ENCODE results near the gene SP1.
A peak's percentile ranks its signal among the peaks of the same experiment; 100 is the strongest.
"Not testable (repeated sequence)": the region's sequence is repeated elsewhere in the genome, so short reads cannot be mapped to it uniquely, and the experiment has no call there.

The SP1 gene

DNA sequence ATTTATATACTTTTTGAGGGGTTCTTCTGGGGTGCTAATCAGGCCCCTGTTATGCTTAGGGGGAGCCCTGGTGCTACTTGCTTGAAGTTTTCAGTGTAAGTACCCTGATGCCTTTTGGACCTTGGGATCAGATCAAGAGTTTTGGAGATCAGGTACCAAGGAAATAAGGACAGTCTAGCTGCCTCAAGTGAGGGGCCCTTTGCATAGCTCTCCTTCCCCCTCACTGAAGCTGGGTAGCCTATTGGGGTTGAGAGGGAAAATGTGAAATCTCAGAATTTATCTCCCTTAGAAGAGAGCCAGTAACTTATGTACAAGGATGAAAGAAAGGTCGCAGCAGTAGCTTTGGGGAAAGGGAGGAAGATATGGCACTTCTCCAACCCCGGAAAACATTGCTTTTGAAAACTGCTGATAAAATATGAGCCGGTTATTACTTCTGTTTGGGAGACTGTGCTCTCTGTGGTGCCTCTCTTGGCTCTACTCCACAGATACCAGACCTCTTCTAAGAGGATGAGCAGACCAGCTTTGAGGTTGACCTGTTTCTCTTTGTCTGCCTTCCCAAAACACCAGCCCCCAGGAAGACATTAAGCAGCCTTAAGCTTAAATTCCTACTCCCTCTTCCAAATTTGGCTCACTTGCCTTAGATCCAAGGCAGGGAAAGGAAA, 34.9 kb downstream of the SP1 start:
- peak; percentile 6 for DNase-seq

DNA sequence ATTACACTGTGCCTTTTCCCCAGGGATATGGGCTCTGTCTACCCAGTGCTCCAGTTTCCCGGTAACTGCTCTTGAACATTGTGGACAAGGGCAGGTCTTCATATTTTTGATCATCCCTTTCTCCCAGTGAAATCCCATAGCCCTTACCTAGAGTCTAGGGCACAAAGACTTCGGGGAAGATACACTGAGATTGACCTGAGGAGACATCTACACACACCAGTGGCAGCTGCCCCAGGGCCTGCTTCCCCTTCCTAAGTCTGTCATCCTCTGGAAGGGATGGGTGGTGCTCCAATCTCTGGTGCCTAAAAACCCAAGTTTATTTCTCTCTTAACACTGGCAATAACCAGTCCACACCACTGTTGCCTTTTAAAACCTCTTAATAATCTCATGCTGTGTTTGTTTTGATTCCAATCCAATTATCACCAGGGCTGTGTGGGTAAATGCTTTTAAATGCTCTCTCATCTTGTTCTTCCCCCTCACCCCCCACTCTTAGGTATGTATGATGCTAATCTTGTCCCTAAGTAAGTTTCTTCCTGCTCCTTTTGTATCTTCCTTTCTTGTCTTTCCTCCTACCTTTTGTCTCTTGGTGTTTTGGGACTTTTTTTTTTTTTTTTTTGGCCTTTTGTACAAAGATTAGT, 35.9 kb downstream of the SP1 start:
- DNase-seq, result peak; percentile 15

DNA sequence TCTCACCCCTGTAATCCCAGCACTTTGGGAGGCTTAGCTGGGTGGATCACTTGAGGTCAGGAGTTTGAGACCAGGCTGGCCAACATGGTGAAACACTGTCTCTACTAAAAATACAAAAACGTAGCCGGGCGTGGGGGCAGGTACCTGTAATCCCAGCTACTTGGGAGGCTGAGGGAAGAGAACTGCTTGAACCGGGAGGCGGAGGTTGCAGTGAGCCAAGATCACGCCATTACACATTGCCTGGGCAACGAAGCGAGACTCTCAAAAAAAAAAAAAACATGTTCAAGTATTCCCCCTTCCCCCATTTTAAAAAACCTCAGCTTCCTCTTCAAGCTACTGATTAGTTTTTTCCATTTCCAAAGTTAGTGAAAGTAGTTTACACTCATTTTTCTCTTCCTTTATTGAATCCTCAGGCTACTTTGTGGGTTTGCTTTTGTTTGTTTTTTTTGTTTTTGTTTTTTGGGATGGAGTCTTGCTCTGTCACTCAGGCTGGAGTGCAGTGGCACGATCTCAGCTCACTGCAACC, 37.4 kb downstream of the SP1 start:
- DNase-seq, result not testable (repeated sequence)

DNA sequence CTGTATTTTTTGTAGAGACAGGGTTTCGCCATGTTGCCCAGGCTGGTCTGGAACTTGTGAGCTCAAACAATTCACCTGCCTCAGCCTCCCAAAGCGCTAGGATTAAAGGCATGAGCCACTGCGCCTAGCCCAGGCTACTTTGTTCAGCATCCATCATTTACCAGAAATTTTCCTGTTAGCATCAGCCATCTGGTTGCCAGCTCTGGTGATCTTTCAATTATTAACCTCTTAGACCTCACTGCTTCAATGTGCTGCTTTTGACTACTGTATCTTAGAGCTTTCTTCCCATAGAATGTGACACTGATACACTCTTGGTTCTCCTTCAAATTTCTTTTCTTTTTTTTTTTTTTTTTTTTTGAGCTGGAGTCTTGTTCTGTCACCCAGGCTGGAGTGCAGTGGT, 38.2 kb downstream of the SP1 start:
- no peak for DNase-seq

DNA sequence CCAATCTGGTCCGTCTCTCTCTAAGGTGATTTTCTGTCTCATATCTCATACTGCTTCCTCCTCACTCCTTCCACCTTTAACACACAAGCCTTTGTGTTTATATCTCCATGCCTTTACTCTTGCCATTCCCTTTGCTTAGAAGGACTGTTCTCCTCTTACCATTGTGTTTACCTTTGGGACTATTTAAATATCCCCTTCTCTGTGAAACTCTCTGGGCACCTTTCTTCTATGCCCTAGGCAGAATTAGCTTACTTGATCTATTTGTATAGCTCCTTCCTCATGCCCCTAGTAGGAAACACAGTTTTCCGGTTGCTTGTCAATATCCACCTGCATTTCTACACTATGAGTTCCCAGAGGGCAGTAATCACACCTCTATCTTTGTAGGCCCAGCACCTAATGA, 39.8 kb downstream of the SP1 start:
- no peak for DNase-seq

DNA sequence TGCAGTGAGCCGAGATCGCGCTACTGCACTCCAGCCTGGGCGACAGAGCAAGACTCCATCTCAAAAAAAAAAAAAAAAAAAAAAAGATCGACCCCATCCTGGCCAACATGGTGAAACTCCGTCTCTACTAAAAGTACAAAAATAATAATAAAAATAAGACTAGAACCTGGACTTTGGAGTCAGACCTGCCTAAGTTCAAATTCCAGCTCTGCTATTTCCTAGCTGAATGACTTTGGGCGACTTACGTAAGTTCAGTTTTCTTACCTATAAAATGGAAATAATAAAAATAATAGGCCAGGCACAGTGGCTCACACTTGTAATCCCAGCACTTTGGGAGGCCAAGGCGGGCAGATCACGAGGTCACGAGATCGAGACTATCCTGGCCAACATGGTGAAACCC, 42.3 kb downstream of the SP1 start:
- not testable (repeated sequence) for DNase-seq

DNA sequence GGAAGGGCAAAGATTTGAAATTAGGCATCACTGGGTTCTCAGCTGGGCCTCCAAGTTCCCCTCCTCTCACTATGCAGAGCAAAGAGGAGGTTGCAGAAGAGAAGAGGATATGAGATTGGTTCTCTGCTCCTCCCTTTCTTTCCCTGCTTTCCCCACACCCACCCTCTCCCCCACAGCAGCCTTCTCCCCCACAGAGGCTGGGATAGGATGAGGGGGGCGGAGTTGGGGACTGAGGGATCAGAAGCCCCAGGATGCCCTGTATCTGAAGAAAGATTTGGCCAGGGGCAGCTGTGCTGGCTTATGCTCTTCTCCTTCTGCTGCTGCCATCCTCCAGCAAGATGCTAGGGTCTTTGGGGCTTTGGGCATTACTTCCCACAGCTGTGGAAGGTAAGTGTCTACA, 43.6 kb downstream of the SP1 start, which contains the start of gene AMHR2:
AMHR2 (plus strand) TSS at position 259 of the 400 bp plus-strand sequence; CDS start at position 339, 80 bp downstream.
- DNase-seq, result no peak

DNA sequence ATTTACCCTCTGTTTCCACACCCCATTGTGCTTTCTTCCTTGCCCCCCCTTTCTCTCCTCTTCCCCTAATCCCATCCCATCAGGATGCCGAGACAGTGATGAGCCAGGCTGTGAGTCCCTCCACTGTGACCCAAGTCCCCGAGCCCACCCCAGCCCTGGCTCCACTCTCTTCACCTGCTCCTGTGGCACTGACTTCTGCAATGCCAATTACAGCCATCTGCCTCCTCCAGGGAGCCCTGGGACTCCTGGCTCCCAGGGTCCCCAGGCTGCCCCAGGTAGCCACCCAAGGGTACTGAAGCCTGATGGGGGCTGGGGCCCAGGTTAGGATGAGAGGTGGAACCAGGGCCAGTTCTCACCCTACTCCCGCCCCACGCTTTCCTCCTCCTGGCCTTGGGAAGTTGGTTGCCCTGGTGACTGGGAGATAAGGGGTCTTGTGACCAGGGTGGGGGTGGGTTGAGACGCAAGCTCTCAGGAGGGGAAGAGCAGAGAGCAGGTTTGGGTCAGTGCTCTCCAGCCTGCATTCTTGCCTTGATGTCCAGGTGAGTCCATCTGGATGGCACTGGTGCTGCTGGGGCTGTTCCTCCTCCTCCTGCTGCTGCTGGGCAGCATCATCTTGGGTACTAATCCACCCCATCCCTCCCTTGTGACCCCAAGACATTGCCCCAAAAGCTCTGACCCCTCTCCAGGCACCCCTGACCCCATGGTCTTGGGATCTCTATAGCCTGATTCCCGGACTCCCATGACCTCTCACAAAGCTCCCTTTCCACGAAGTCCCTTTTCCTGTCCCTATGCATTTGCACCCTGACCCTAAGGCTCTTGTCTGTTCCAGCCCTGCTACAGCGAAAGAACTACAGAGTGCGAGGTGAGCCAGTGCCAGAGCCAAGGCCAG, 44.9 kb downstream of the SP1 start:
- DNase-seq, result no peak

DNA sequence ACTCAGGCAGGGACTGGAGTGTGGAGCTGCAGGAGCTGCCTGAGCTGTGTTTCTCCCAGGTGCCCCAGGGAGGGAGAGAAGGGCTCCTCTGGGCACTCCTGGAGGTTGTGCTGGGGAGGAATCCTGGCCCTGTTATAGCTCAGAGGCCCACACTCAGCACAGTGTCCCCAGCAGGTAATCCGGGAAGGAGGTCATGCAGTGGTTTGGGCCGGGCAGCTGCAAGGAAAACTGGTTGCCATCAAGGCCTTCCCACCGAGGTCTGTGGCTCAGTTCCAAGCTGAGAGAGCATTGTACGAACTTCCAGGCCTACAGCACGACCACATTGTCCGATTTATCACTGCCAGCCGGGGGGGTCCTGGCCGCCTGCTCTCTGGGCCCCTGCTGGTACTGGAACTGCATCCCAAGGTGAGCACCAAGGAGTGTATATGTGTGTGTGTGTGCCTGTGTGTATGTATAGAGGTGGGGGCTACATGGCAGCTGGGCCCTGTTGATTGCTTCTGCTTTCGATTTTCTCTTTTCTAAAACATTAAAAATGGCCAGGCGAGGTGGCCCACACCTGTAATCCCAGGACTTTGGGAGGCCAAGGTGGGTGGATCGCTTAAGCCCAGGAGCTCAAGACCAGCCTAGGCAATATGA, 45.7 kb downstream of the SP1 start:
- DNase-seq, result no peak

DNA sequence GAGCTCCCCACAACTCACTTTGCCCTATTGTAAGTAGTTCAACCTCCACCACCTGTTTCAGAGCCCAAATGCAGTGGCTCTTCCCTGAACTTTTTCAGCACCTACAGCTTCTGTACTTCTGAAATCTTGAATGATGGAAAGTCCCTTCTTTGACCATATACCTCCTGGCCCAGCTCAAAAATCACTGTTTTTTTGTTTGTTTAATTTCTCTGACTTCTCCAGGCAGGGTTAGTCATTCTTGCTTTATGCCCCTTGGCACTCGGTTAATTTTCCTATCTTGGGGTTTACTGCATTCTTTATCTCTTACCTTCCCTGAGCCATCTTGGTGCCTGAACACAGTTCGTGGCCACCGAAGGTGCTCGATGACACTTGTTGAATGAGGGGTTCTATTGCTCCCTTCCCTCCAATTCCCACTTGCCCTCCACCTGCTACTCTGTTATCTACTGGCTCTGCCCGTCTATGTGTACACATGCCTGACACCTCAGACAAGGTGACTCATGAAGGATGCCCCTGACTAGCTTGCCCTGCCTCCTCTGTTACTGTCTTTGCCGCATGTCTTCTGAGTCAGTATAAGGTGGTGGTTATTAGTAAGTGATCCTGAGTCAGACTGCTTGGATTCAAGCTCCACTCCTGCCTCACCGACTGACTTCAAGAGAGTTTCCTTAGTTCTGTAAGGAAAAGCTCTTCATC, 48.1 kb downstream of the SP1 start:
- DNase-seq, result no peak

DNA sequence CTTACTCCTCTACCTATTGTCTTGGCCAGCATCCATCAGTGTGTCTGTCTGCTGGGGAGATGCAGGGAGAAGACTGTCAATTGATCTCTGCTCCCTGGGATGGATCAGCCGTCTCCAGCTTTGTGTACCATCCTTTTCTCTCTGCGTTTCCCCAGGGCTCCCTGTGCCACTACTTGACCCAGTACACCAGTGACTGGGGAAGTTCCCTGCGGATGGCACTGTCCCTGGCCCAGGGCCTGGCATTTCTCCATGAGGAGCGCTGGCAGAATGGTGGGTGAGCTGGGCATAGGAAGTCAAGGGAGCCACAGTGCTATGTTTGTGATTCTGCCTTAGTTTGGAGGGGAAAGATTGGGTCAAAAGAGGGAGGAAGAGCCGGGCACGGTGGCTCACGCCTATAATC, 48.8 kb downstream of the SP1 start:
- DNase-seq, result no peak

DNA sequence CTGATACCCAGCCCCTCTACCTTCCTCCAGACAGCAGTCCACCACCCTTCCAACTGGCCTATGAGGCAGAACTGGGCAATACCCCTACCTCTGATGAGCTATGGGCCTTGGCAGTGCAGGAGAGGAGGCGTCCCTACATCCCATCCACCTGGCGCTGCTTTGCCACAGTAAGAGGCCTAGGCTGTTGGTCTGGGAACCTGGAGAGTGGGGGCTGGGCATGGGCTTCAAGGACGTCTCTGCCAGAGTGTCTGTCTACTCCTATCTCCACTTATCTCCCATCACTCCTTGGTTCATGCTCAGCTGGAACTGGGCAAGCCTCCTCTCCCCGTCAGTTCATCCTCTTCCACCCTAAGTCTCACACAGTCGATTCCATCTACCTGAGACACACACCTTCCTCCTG, 50.1 kb downstream of the SP1 start:
- no peak for DNase-seq

DNA sequence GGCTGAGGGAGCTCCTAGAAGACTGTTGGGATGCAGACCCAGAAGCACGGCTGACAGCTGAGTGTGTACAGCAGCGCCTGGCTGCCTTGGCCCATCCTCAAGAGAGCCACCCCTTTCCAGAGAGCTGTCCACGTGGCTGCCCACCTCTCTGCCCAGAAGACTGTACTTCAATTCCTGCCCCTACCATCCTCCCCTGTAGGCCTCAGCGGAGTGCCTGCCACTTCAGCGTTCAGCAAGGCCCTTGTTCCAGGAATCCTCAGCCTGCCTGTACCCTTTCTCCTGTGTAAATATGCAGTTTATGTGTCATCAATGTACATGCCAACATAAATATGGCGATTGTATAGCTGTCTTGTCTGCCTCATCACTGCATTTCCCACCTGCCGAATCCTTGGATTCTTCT, 51.2 kb downstream of the SP1 start:
- DNase-seq, result no peak

DNA sequence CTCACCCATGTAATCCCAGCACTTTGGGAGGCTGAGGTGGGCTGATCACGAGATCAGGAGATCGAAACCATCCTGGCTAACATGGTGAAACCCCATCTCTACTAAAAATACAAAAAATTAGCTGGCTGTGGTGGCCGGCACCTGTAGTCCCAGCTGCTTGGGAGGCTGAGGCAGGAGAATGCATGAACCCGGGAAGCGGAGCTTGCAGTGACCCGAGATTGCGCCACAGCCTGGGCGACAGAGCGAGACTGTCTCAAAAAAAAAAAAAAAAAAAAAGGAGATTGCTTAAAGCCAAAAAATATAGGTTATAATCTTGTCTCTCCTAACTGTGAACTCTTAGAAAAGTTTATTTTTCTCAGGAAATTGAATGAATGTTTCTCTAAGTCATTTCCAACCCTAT, 55.4 kb downstream of the SP1 start:
- not testable (repeated sequence) for DNase-seq

DNA sequence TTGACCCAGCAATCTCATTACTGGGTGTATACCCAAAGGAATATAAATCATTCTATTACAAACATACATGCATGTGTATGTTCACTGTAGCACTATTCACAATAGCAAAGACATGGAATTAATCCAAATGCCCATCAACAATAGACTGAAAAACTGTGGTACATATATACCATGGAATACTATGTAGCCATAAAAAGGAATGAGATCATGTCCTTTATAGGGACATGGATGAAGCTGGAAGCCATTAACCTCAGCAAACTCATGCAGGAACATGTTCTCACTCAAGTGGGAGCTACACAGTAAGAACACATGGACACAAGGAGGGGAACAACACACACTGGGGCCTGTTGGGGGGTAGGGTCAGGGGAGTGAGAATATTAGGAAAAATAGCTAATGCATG, 59.6 kb downstream of the SP1 start:
- not testable (repeated sequence) for DNase-seq

DNA sequence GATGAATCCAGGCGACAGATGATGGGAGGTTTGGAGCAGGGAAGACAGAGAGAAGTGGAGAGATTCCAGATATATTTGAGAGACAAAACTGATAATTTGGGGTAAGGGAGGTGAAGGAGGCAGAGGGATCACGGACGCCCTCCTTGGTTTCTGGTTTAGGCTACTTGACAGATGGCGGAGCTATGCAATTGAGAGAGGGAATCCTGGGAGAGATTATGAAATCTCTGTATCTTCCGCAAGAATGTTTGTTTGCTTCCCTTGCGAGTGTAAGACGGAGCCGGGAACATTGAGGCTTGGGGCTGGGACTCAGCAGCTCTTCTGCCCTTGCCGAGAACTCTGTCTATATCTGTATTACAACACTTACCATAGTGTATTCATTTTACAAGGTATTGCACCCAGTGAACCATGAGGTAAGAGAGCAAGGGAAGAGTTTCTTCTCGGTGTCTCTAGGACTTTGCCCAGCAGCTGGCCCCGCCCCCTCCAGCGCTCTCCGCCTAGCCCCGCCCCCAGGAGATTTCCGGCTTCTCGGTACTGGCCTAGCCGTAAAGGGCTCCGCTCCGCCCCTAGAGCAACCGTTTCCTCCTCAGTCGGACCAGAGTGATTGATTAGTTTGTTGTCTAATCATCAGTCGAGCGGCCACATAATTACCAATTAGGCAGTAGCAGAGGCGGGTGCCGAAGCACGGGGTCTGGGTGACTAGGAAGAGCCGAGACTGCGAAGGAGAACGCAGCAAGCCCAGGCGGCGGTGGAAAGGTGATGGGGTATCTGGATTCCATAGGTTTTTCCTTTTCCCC, 61.3 kb downstream of the SP1 start, which contains the start of gene PRR13:
PRR13 (plus strand) TSS at position 695 of the 794 bp plus-strand sequence. CDS start 981 bp downstream, outside the sequence.
- peak; percentile 96 for DNase-seq

DNA sequence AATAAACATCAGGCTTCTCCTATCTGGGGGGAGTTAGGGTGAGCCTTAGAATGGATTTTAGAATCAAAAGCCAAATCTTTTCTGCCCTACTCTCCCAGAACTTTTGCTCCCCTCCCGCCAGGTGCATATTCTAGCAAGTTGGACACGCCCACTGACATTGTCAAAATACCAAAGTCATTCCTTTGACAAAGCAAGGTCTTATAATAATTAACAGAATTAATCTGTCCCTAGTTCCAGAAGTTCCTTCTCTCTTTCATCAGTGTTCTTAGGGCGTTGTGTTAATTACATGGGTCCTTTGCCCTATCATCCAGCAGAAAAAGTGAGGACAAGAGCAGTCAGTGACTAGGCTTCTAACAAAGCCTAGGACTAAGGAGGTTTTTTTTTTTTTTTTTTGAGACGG, 64.0 kb downstream of the SP1 start:
- DNase-seq, result no peak

DNA sequence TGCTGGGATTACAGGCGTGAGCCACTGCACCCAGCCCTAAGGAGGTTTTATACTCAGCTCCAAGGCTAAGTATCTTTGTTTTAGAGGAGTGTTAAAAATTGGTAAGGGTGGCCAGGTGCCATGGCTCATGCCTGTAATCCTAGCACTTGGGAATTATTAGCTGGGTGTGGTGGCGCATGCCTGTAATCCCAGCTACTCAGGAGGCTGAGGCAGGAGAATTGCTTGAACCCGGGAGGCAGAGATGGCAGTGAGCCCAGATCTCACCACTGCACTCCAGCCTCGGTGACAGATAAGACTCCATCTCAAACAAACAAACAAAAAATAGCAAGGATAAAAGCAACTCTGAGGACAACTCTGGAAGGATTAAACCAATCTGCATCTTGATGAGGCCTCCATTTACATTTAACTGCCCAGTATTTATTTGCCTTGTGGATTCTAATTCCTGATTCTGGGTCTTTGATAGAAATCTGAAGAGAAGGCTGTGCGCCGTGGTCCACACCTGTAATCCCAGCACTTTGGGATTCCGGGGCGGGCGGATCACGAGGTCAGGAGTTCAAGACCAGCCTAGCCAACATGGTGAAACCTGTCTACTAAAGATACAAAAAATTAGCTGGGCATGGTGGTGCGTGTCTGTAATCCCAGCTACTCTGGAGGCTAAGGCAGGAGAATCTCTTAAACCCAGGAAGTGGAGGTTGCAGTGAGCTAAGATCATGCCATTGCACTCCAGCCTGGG, 64.8 kb downstream of the SP1 start:
- DNase-seq, result not testable (repeated sequence)

DNA sequence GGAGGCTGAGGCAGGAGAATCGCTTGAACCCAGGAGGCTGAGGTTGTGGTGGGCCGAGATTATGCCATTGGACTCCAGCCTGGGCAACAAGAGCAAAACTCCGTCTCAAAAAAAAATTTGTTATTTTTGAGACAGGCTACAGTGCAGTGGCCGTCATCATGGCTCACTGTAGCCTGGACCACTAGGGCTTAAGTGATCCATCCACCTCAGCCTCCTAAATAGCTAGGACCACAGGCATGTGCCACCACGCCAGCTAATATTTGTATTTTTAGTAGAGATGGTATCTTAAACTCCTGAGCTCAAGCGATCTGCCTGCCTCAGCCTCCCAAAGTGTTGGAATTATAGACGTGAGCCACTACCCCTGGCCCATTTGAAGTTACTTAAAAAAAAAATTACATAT, 71.0 kb downstream of the SP1 start:
- no peak for DNase-seq

DNA sequence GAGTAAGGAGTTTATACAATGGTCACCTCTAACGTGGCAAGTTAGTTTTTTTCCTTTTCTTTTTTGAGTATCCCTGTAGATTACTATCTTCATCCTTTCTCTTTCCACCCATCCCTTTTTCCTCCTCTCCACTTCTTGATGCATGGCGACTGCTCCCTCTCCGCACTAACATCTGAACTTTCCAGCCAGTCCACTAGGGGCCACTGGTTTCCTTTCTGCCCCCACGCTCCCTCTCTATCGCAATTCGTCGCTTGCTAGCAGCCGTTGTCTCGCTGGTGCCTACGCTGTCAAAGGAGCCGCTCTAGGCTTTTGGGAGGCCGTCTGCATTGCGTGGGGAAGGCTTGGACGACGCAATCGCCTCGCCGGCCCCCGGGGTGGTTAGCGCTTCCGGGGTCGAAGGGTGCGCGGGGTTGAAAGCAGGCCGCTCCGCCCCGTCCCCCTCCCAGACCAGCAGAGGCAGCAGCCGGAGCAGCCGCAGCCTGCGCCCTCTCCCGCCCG, 71.7 kb downstream of the SP1 start, which contains the start of gene PCBP2:
PCBP2 (plus strand) TSS at position 442 of the 498 bp plus-strand sequence. CDS start 2,699 bp downstream, outside the sequence.
- DNase-seq, result peak; percentile 94
